ENCODE results near the gene PLA2G15. TPM values are rescaled to one million over a fixed set of nuclear protein-coding genes. Genes with fewer than 3 reads are reported as not detected.

PLA2G15 gene
- total and polyA plus RNA-seq, 2 donors (not counting 1 experiment from before 2014, with no cell fraction given): 6.1 to 12.5 TPM

- Histone ChIP-seq H3K79me2 (ENCODE audit: control insufficient read depth, insufficient read depth, low read length) (peaks cover 10% of the 10 kb centered on the region), H3K9ac (ENCODE audit: low read length) (no peak overlapping the region), H2AFZ (ENCODE audit: insufficient read depth, low read depth, low read length, poor library complexity, severe bottlenecking) (no peak overlapping the region), H3K27ac (ENCODE audit: low read length in 2 of 2) (no peak overlapping the region), H3K4me1 (ENCODE audit: control insufficient read depth in 2 of 2, insufficient read depth in 2 of 2, low read length in 2 of 2) (peaks cover 35 to 37% of the 10 kb centered on the region in 2 donors), H3K9me3 (ENCODE audit: control extremely low read depth in 1 of 3, control insufficient read depth in 2 of 3, insufficient read depth in 1 of 3, low read length in 2 of 3) (no peaks in the 10 kb centered on the region), H3K4me3 (ENCODE audit: control extremely low read depth in 1 of 5, extremely low read depth in 1 of 5, insufficient read depth in 1 of 5, low read depth in 2 of 5, low read length in 4 of 5) (no peak overlapping the region), H3K4me2 (replicated peaks; ENCODE audit: low read depth, low read length, poor library complexity, severe bottlenecking) (no peak overlapping the region), H3K27me3 (replicated peaks in 1 of 4; ENCODE audit: control extremely low read depth in 1 of 4, control insufficient read depth in 3 of 4, insufficient read depth in 4 of 4, low read length in 3 of 4) (no peaks in the 10 kb centered on the region), H4K20me1 (ENCODE audit: control insufficient read depth, insufficient read depth, low read length, poor library complexity, severe bottlenecking) (no peaks in the 10 kb centered on the region), H3K36me3 (replicated peaks in 1 of 2; ENCODE audit: control extremely low read depth in 1 of 2, control insufficient read depth in 1 of 2, extremely low read depth in 1 of 2, insufficient read depth in 2 of 2, low read length in 1 of 2) (peaks cover 0 to 20% of the 10 kb centered on the region in 2 experiments)
- POLR2A ChIA-PET: interaction anchor here (0.5 kb wide), 1 partner anchor 255 kb away, joined by 5 read pairs; no protein-coding TSS in a partner anchor
- ATAC-seq (ENCODE audit: low read depth) (no peak), DNase-seq (no peak)
- Mint-ChIP-seq H3K27ac (no peak overlapping the region), H3K27me3 (no peaks in the 10 kb centered on the region), H3K4me3 (no peak overlapping the region), H3K9me3 (ENCODE audit: insufficient read depth) (no peaks in the 10 kb centered on the region), H3K4me1 (peaks cover 30% of the 10 kb centered on the region)
- no peak for TF ChIP-seq CTCF (IDR thresholded peaks at IDR 0.05)
- no peak for TF ChIP-seq EZH2 (IDR thresholded peaks at IDR 0.05; ENCODE audit: borderline replicate concordance, insufficient read depth, low read depth, low read length, poor library complexity, severe bottlenecking)
- WGBS (ENCODE audit: insufficient coverage): 87% methylated on average over 4 of the region's 4 CpGs
- intact Hi-C loops (cut with micrococcal nuclease): no loop called here
- CTCF ChIA-PET: interaction anchor here (1.5 to 15.1 kb wide), 3 partner anchors 10 to 74 kb away, joined by 3 to 554 read pairs (median 8); partner anchors contain the start of genes PRMT7, SLC7A6 and SLC7A6OS
These were observed 8.5 kb downstream of the PLA2G15 start for GRCh38 chr16:68253721-68254120.

GRCh38 chr16:68255712-68256111 is 10.5 kb downstream of the PLA2G15 start:
- ATAC-seq (ENCODE audit: low read depth): no peak
- 98% methylated on average over 16 of the region's 18 CpGs for whole genome bisulfite sequencing (ENCODE audit: insufficient coverage)
- H4K20me1 ChIP-seq (ENCODE audit: control insufficient read depth, insufficient read depth, low read length, poor library complexity, severe bottlenecking): no peaks in the 10 kb centered on the region
- no peaks in the 10 kb centered on the region for H3K27me3 ChIP-seq (replicated peaks in 1 of 4; ENCODE audit: control extremely low read depth in 1 of 4, control insufficient read depth in 3 of 4, insufficient read depth in 4 of 4, low read length in 3 of 4)
- peaks cover 35 to 39% of the 10 kb centered on the region in 2 donors for H3K4me1 ChIP-seq (ENCODE audit: control insufficient read depth in 2 of 2, insufficient read depth in 2 of 2, low read length in 2 of 2)
- no peaks in the 10 kb centered on the region for H3K27me3 Mint-ChIP-seq
- H3K4me3 ChIP-seq (ENCODE audit: control extremely low read depth in 1 of 5, extremely low read depth in 1 of 5, insufficient read depth in 1 of 5, low read depth in 2 of 5, low read length in 4 of 5): no peak overlapping the region
- CTCF ChIA-PET: interaction anchor here (1.0 to 15.1 kb wide), 3 partner anchors 8 to 72 kb away, joined by 4 to 554 read pairs (median 8); partner anchors contain the start of gene SLC7A6
- no peak overlapping the region for H3K4me2 ChIP-seq (replicated peaks; ENCODE audit: low read depth, low read length, poor library complexity, severe bottlenecking)
- H3K4me3 Mint-ChIP-seq: no peak overlapping the region
- H3K9me3 Mint-ChIP-seq (ENCODE audit: insufficient read depth): no peaks in the 10 kb centered on the region
- H3K79me2 ChIP-seq (ENCODE audit: control insufficient read depth, insufficient read depth, low read length): peaks cover 10% of the 10 kb centered on the region
- H3K27ac Mint-ChIP-seq: no peak overlapping the region
- DNase-seq: no peak
- H3K36me3 ChIP-seq (replicated peaks in 1 of 2; ENCODE audit: control extremely low read depth in 1 of 2, control insufficient read depth in 1 of 2, extremely low read depth in 1 of 2, insufficient read depth in 2 of 2, low read length in 1 of 2): peaks cover 0 to 31% of the 10 kb centered on the region in 2 experiments
- no peak overlapping the region for H3K27ac ChIP-seq (ENCODE audit: low read length in 2 of 2)
- POLR2A ChIA-PET: no interaction called here
- TF ChIP-seq CTCF (IDR thresholded peaks at IDR 0.05) (no peak), EZH2 (IDR thresholded peaks at IDR 0.05; ENCODE audit: borderline replicate concordance, insufficient read depth, low read depth, low read length, poor library complexity, severe bottlenecking) (no peak)
- peaks cover 32% of the 10 kb centered on the region for H3K4me1 Mint-ChIP-seq
- no peaks in the 10 kb centered on the region for H3K9me3 ChIP-seq (ENCODE audit: control extremely low read depth in 1 of 3, control insufficient read depth in 2 of 3, insufficient read depth in 1 of 3, low read length in 2 of 3)
- H3K9ac ChIP-seq (ENCODE audit: low read length): no peak overlapping the region
- intact Hi-C loops (cut with micrococcal nuclease): no loop called here
- no peak overlapping the region for H2AFZ ChIP-seq (ENCODE audit: insufficient read depth, low read depth, low read length, poor library complexity, severe bottlenecking)

All from B cell (primary cell).